ES-I3 (cell line): ENCODE results near the gene ZNF547.

Source experiments
- H3K36me3 ChIP-seq: 2 replicates; pipeline ENCODE4 v1.6.1; 2013; ENCODE audit warnings: mild to moderate bottlenecking, low read length, control low read depth, moderate library complexity; ENCODE audit not compliant: insufficient read depth
- H3K4me1 ChIP-seq: 2 replicates; pipeline ENCODE4 v1.6.1; 2013; ENCODE audit warnings: mild to moderate bottlenecking, control low read depth, low read length; ENCODE audit not compliant: insufficient read depth
- H3K9ac ChIP-seq: 2 replicates; pipeline ENCODE4 v1.6.1; 2013; ENCODE audit warnings: low read depth, mild to moderate bottlenecking, low read length, moderate library complexity
- H3K9me3 ChIP-seq: 2 replicates; pipeline ENCODE4 v1.6.1; 2013; ENCODE audit warnings: mild to moderate bottlenecking, low read length, moderate library complexity; ENCODE audit not compliant: control insufficient read depth, insufficient read depth

ZNF547 gene

DNA sequence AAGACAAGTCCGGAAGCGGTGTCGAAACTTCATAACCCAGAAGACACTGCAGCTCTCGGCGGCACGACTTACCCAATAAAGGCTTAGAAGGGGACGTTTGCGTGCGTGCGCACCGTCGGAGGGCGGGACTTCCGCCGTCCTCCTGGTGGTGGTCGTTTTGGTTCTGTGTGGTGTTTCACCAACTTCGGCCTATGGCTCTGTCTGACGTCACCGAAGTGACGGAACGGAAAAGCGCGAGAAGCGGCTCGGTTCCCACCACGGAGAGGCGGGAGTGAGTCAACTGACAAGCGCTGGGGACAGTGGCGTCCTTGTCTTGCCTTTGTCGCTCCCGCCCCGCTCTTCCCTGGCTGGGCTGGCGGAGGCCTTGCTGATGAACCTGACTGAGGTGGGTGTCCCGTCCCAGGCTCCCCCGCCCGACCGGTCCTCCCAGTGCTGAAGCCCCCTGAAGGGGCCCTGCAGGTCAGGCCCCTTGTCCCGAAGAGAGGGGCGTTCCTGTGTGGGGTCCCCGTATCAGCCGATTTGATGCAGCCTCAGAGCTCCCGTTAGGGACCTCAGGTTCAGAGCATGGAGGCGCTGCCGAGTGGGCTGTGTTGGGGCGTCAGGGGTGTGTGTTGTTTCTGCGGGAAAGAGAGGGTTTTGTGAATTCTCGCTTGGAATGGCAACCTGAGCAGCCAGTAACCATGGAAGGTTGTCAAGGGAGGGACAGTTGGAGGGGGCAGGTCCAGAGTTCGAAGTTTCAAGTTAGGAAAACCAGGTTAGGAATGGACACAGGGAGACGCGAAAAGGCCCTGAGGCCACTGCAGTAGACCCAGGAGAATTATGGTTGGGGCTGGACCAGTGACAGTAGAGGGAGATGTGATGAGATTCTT, 26.6 kb downstream of the ZNF547 start, which contains the start of gene ZNF548:
Gene ZNF548 (plus strand): TSS at position 125 of the 869 bp plus-strand sequence. CDS start 246 bp downstream, at position 371.
- Histone ChIP-seq H3K9me3 (no peaks in the 10 kb centered on the region), H3K4me1 (no peaks in the 10 kb centered on the region), H3K9ac (peak within 1 kb of the TSS; percentile 60), H3K36me3 (no peaks in the 10 kb centered on the region)

DNA sequence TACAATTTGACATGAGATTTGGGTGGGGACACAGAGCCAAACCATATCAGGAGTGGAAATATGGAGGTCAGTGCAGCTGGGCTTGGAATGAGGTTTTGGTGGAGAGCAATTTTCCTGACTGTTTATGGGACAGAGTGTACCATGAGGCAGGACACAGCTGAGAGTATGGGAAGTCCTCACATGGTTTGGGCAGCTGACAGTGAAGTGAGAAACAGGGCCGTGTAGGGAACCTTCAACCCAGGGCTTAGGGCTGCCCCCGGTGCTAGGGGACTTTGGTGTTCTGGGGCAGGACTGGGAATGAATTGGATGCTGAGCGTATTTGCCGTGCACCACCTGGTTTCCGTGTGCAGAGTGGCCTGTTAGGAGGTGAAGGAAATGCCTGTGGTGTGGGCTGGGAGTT, 32.4 kb downstream of the ZNF547 start:
- Histone ChIP-seq H3K36me3 (peaks cover 4% of the 10 kb centered on the region; the same call in 1 of the 2 replicates), H3K9ac (no peak overlapping the region), H3K4me1 (no peaks in the 10 kb centered on the region), H3K9me3 (no peaks in the 10 kb centered on the region; the same call in 1 of the 2 replicates)

DNA sequence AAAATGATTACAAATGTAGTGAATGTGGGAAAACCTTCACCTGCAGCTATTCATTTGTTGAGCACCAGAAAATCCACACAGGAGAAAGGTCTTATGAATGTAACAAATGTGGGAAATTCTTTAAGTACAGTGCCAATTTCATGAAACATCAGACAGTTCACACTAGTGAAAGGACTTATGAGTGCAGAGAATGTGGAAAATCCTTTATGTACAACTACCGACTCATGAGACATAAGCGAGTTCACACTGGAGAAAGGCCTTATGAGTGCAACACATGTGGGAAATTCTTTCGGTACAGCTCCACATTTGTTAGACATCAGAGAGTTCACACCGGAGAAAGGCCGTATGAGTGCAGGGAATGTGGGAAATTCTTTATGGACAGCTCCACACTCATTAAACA, 35.5 kb downstream of the ZNF547 start:
- Histone ChIP-seq H3K9me3 (peaks cover 4% of the 10 kb centered on the region), H3K36me3 (peaks cover 4% of the 10 kb centered on the region; the same call in 1 of the 2 replicates), H3K4me1 (no peaks in the 10 kb centered on the region), H3K9ac (no peak overlapping the region)

DNA sequence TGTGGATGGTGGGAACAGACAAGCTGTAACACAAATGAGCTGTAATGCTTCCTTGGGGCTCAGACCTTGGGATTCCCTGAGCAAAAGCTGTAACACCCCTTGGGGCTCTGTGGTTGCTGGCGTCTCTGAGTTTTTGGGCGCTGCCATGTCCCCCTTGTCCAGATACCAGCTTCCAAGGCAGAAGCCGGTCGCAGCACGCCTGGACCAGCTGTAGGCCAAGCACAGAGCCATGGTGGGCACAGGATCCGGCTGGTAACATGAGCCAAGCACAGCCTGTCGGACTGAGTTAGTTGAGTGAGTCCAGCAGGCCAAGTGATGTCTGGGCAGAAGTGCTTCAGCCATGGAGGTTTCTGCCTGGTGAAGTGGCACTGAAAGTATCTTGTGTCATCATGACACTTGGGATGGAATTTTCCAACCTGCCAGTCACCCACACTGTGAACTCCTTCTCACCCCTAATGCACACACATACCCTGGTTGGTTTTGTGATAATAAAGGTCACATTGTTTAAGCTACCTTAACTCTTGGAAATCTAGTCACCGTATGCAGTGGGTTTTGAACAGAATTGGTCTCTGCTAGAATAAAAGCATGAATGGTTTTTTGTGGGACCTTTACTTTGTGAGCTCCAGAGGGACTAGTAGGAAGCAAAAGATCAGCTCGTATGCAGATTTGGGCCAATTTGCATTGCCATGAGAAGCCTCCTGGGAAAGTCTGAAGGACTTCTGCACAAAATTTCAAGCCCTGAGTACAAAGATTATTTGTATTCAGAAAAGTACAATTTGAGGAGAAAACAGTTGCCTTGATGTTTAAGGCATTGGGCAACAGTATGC, 40.6 kb downstream of the ZNF547 start:
- Histone ChIP-seq H3K9me3 (peaks cover 4% of the 10 kb centered on the region; the same call in 1 of the 2 replicates), H3K9ac (no peak overlapping the region), H3K36me3 (0 out of 2 replicates have a peak, but pooled peaks cover 4% of the 10 kb centered on the region), H3K4me1 (no peaks in the 10 kb centered on the region)

DNA sequence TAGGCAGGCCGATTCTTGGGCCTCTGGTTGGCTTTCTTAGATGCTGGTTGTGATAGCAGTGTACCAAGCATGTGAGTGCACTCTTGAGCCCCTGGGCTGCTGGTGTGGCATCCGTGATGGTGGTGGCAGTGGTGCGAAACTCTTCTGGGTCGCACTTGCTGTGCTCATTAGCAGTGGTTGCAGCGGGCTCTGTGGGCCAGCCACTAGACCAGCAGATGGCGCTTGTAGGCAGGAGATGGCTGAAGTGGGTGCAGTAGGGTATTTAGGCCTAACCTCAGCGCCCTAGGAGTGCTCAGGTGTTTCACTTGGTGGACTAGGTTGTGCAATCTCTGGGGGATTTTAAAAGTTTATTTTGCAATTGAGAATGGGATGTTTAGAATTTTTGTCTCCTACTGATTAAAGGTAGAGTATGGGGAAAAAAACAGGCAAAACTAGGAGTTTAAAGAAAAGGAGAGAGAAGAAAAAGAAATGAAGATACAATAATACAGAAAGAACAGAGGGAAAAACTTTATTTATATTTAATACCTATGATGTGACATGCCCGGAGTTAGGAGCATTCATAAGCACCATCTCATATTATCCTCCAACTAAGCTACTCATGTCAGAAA, 43.3 kb downstream of the ZNF547 start:
- no peaks in the 10 kb centered on the region for H3K4me1 ChIP-seq
- peaks cover 4% of the 10 kb centered on the region; the same call in 1 of the 2 replicates for H3K9me3 ChIP-seq
- H3K36me3 ChIP-seq, result no peaks in the 10 kb centered on the region
- H3K9ac ChIP-seq, result no peak overlapping the region

DNA sequence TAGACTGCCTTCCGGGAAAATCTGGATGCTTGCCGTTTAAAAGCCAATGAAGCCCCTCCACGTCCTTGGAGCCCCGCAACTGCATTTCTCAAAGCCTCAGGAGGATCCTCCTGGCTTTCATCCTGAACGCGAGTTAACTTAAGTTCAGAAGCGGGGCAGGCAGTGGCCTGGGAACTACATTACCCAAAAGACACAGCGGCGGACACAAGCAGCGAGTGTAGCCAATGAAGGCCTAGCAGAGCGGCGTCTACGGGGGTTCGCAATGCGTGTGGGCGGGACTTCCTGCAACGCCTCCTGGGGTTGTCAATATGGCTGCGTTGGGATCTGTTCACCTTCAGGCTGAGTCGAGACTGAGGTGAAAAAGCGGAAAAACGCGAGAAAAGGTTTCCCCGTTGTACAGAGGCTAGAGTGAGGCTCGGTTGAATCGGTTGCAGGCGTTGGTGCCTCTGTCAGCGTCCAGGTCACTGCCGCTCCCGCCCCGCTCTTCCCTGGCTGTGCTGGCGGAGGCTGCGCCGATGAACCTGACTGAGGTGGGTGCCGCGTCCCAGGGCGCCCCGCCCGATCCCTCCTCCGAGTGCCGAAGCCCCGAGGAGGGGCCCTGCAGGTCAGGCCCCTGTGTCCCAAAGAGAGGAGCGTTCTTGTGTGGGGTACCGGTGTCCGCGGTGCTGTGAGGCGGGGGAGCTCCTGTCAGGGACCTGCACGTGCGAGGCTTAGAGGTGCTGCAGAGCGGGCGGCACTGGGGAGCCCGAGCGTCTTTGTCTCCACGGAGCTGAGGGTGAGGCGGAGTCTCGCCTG, 47.7 kb downstream of the ZNF547 start, which contains the start of gene ZNF17:
Gene ZNF17 (plus strand): TSS at position 285 of the 795 bp plus-strand sequence. CDS start 2,455 bp downstream, outside the sequence.
- Histone ChIP-seq H3K4me1 (no peaks in the 10 kb centered on the region), H3K9me3 (no peaks in the 10 kb centered on the region), H3K36me3 (no peaks in the 10 kb centered on the region), H3K9ac (peak within 1 kb of the TSS; percentile 69)

DNA sequence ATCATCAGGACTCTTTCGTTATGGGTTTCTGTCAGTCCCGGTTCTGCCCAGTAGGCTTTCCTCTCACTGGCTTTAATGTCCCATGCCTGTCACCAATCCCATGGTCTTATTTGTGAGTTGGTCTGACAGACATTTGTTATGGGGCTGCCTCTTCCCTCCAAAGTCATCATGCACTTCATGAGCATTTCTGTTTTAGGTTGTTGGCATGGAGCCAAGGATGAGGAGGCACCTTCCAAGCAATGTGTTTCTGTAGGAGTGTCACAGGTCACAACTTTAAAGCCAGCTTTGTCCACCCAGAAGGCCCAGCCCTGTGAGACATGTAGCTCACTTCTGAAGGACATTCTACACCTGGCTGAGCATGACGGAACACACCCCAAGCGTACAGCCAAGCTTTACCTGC, 56.1 kb downstream of the ZNF547 start:
- H3K36me3 ChIP-seq, result peaks cover 9% of the 10 kb centered on the region
- H3K9me3 ChIP-seq, result no peaks in the 10 kb centered on the region
- H3K9ac ChIP-seq, result no peak overlapping the region
- H3K4me1 ChIP-seq, result no peaks in the 10 kb centered on the region

DNA sequence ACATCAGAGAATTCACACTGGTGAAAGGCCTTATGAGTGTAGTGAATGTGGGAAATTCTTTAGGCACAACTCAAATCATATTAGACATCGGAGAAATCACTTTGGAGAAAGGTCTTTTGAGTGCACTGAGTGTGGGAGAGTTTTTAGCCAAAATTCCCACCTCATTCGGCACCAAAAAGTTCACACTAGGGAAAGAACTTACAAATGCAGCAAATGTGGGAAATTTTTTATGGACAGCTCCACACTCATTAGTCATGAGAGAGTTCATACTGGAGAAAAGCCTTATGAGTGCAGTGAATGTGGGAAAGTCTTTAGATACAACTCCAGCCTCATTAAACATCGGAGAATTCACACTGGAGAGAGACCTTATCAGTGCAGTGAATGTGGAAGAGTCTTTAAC, 57.7 kb downstream of the ZNF547 start:
- Histone ChIP-seq H3K4me1 (no peaks in the 10 kb centered on the region), H3K9me3 (no peaks in the 10 kb centered on the region), H3K36me3 (peaks cover 9% of the 10 kb centered on the region), H3K9ac (no peak overlapping the region)
